ENCODE results near the gene FAXDC2. TPM values are rescaled to one million over a fixed set of nuclear protein-coding genes. Genes with fewer than 3 reads are reported as not detected.
A peak's percentile ranks its signal among the peaks of the same experiment; 100 is the strongest.

FAXDC2 gene
- total RNA-seq, 1 donor from 2014 or later = 25.3 TPM

GRCh38 chr5:154818471-154819116 lies 31.8 kb downstream of the FAXDC2 start:
- H3K36me3 ChIP-seq = peaks cover 35 to 83% of the 10 kb centered on the region in 2 donors
- no peak overlapping the region for H3K4me3 ChIP-seq
- DNase-seq (ENCODE audit: low spot score in 2 of 2) = peak in 1 of 2 donors; percentile 42
- intact Hi-C loops (cut with DNase I) = no loop called here
- no peak for TF ChIP-seq CTCF (IDR thresholded peaks at IDR 0.05)
- no peaks in the 10 kb centered on the region for H3K27me3 ChIP-seq
- no peaks in the 10 kb centered on the region for H3K9me3 ChIP-seq
- no peaks in the 10 kb centered on the region for H3K4me1 ChIP-seq
- H3K27ac ChIP-seq = peak overlapping the region; percentile 13 to 51

GRCh38 chr5:154817815-154818214 lies 32.6 kb downstream of the FAXDC2 start:
- TF ChIP-seq CTCF (IDR thresholded peaks at IDR 0.05) = no peak
- intact Hi-C loops (cut with DNase I) = no loop called here
- H3K27me3 ChIP-seq = no peaks in the 10 kb centered on the region
- H3K4me3 ChIP-seq = no peak overlapping the region
- H3K36me3 ChIP-seq = peaks cover 36 to 85% of the 10 kb centered on the region in 2 donors
- H3K9me3 ChIP-seq = no peaks in the 10 kb centered on the region
- no peak overlapping the region for H3K27ac ChIP-seq
- no peaks in the 10 kb centered on the region for H3K4me1 ChIP-seq
- DNase-seq (ENCODE audit: low spot score in 2 of 2) = no peak

GRCh38 chr5:154816891-154817492 lies 33.4 kb downstream of the FAXDC2 start:
- DNase-seq (ENCODE audit: low spot score in 2 of 2) = no peak
- Histone ChIP-seq H3K27me3 (no peaks in the 10 kb centered on the region), H3K36me3 (peaks cover 37 to 84% of the 10 kb centered on the region in 2 donors), H3K9me3 (no peaks in the 10 kb centered on the region), H3K4me3 (no peak overlapping the region), H3K4me1 (no peaks in the 10 kb centered on the region), H3K27ac (no peak overlapping the region)
- TF ChIP-seq CTCF (IDR thresholded peaks at IDR 0.05) = no peak
- intact Hi-C loops (cut with DNase I) = no loop called here

GRCh38 chr5:154815684-154816247 lies 34.6 kb downstream of the FAXDC2 start:
- no peak for DNase-seq (ENCODE audit: low spot score in 2 of 2)
- Histone ChIP-seq H3K4me1 (no peaks in the 10 kb centered on the region), H3K36me3 (peaks cover 37 to 83% of the 10 kb centered on the region in 2 donors), H3K9me3 (no peaks in the 10 kb centered on the region), H3K27me3 (no peaks in the 10 kb centered on the region), H3K4me3 (no peak overlapping the region), H3K27ac (no peak overlapping the region)
- intact Hi-C loops (cut with DNase I) = no loop called here
- no peak for TF ChIP-seq CTCF (IDR thresholded peaks at IDR 0.05)

- Histone ChIP-seq H3K4me1 (no peaks in the 10 kb centered on the region), H3K27me3 (no peaks in the 10 kb centered on the region), H3K27ac (no peak overlapping the region), H3K4me3 (no peak overlapping the region), H3K9me3 (no peaks in the 10 kb centered on the region), H3K36me3 (peaks cover 42 to 83% of the 10 kb centered on the region in 2 donors)
- intact Hi-C loops (cut with DNase I) = no loop called here
- no peak for DNase-seq (ENCODE audit: low spot score in 2 of 2)
- TF ChIP-seq CTCF (IDR thresholded peaks at IDR 0.05) = no peak
Measured at GRCh38 chr5:154815025-154815424, 35.4 kb downstream of the FAXDC2 start.
